RPMI8226 (cell line): ENCODE results near the gene BEAN1.
"Not testable (repeated sequence)": the region's sequence is repeated elsewhere in the genome, so short reads cannot be mapped to it uniquely, and the experiment has no call there.

Experiments
- DNase-seq: peaks from one replicate; pipeline ENCODE4 v3.0.0-alpha.2; 2015

BEAN1 gene

GRCh38 chr16:66487580-66488275 is 60.6 kb downstream of the BEAN1 start:
- DNase-seq: no peak

- DNase-seq: no peak
Observed at GRCh38 chr16:66488505-66488904, 61.4 kb downstream of the BEAN1 start.

GRCh38 chr16:66489385-66489784 is 62.3 kb downstream of the BEAN1 start:
- DNase-seq: no peak

GRCh38 chr16:66489818-66490217 is 62.7 kb downstream of the BEAN1 start:
- no peak for DNase-seq

- DNase-seq: no peak
Observed at GRCh38 chr16:66490774-66491715, 64.0 kb downstream of the BEAN1 start.

- DNase-seq: no peak
Observed at GRCh38 chr16:66491716-66492064, 64.6 kb downstream of the BEAN1 start.

GRCh38 chr16:66493490-66494401 is 66.7 kb downstream of the BEAN1 start:
- no peak for DNase-seq

GRCh38 chr16:66494916-66495315 is 67.8 kb downstream of the BEAN1 start:
- no peak for DNase-seq

- no peak for DNase-seq
Observed at GRCh38 chr16:66495440-66495839, 68.3 kb downstream of the BEAN1 start.

- DNase-seq: not testable (repeated sequence)
Observed at GRCh38 chr16:66496226-66496625, 69.1 kb downstream of the BEAN1 start.

GRCh38 chr16:66497921-66498320 is 70.8 kb downstream of the BEAN1 start:
- not testable (repeated sequence) for DNase-seq

- not testable (repeated sequence) for DNase-seq
Observed at GRCh38 chr16:66501563-66501962, 74.5 kb downstream of the BEAN1 start.

- no peak for DNase-seq
Observed at GRCh38 chr16:66502020-66502913, 75.2 kb downstream of the BEAN1 start.

- no peak for DNase-seq
Observed at GRCh38 chr16:66503030-66503429, 75.9 kb downstream of the BEAN1 start.

GRCh38 chr16:66503612-66504011 is 76.5 kb downstream of the BEAN1 start:
- no peak for DNase-seq

GRCh38 chr16:66507731-66508239 is 80.7 kb downstream of the BEAN1 start:
- no peak for DNase-seq

- DNase-seq: no peak
Observed at GRCh38 chr16:66508248-66508913, 81.3 kb downstream of the BEAN1 start.

GRCh38 chr16:66508914-66509496 is 81.9 kb downstream of the BEAN1 start:
- no peak for DNase-seq

GRCh38 chr16:66509576-66509975 is 82.5 kb downstream of the BEAN1 start:
- DNase-seq: no peak

GRCh38 chr16:66510298-66510697 is 83.2 kb downstream of the BEAN1 start:
- DNase-seq: no peak
